Inflammatory macrophage treated with lipopolysaccharide for 4 hours (primary cell): ENCODE data around the gene CLDN6.
A peak's percentile ranks its signal among the peaks of the same experiment; 100 is the strongest.

Experiments
- DNase-seq: peaks from one replicate; pipeline ENCODE4 v3.0.0-alpha.2; 2020

Gene CLDN6

DNA sequence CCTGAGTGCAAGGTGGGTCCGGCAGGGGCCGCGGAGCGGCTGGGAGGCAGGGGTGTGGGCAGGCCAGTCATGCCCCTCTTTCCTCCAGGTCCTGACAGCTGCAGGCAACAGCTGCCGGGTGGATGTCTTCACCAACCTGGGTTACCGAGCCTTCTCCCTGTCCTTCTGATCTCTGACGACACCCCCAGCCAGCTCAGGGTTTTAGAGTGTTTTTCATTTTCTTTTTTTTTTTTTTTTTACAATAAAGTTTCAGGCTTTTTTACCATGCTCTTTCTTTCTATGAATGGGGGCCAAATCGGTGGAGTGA is 9.5 kb upstream of the CLDN6 start:
- DNase-seq: no peak

DNA sequence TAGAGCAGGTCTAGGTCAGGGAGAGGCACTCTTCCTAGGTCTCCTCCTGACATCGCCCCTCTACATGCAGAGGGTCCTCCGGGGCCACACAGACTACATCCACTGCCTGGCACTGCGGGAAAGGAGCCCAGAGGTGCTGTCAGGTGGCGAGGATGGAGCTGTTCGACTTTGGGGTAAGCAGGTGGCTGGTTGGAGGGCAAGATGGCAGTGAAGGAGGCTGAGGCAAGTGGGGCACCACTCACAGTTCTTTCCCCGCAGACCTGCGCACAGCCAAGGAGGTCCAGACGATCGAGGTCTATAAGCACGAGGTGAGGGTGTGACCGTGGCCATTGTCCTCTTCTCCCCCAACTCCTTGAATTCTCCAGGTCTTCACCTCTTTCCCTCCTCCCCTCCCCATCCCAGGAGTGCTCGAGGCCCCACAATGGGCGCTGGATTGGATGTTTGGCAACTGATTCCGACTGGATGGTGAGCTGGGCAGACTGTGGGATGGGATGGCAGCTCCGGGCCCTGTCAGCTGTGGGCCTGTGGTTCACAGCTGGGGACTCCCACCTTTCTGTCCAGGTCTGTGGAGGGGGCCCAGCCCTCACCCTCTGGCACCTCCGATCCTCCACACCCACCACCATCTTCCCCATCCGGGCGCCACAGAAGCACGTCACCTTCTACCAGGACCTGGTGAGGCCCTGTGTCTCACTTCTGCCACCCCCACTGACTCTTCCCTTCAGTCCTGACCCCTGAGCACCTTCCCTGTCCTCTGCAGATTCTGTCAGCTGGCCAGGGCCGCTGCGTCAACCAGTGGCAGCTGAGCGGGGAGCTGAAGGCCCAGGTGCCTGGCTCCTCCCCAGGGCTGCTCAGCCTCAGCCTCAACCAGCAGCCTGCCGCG is 8.9 kb upstream of the CLDN6 start:
- no peak for DNase-seq

DNA sequence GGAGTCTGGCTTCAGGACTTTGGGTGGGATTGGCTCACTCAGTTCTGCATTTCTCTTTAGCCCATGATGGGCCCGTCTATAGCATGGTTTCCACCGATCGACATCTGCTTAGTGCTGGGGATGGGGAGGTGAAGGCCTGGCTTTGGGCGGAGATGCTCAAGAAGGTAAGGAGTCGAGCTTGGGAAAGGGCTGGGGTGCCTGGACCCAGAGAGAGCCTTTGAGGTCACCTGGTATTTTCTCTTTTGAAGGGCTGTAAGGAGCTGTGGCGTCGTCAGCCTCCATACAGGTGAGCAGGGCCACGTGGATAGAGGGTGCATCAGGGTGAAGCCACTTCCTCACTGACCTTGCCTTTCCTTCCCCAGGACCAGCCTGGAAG is 8.0 kb upstream of the CLDN6 start:
- no peak for DNase-seq

DNA sequence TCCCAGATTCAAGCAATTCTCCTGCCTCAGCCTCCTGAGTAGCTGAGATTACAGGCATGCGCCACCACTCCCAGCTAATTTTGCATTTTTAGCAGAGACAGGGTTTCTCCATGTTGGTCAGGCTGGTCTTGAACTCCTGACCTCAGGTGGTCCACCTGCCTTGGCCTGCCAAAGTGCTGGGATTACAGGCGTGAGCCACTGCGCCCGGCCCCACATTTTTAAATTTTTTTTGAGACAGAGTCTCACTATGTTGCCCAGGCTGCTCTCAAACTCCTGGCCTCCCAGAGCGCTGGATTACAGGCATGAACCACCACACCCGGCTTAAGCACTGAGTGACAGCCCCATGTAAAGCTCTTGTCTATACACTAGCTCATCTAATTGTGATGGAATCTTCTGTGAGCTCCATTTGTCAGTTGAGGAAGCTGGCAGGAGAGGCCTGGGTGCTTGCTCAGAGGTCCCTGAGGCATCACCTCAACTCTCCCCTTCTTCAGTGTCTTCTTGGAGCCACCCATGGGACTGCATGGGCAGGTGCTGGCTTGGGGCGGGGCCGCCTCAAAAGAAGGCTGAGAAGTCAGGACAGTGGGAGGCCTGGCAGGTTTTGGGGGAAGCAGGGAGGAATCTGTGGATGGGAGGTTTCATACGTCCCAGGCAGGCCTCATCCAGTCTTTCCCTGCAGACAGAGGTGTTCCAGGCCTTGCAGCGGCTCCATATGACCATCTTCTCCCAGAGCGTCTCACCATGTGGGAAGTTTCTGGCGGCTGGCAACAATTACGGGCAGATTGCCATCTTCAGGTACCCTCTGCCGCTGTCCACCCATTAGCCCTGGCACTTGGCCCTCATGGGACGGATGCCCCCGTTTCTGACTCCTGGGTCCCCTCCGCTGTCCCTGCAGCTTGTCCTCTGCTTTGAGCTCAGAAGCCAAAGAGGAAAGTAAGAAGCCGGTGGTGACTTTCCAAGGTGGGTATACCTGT is 7.3 kb upstream of the CLDN6 start:
- DNase-seq: no peak

DNA sequence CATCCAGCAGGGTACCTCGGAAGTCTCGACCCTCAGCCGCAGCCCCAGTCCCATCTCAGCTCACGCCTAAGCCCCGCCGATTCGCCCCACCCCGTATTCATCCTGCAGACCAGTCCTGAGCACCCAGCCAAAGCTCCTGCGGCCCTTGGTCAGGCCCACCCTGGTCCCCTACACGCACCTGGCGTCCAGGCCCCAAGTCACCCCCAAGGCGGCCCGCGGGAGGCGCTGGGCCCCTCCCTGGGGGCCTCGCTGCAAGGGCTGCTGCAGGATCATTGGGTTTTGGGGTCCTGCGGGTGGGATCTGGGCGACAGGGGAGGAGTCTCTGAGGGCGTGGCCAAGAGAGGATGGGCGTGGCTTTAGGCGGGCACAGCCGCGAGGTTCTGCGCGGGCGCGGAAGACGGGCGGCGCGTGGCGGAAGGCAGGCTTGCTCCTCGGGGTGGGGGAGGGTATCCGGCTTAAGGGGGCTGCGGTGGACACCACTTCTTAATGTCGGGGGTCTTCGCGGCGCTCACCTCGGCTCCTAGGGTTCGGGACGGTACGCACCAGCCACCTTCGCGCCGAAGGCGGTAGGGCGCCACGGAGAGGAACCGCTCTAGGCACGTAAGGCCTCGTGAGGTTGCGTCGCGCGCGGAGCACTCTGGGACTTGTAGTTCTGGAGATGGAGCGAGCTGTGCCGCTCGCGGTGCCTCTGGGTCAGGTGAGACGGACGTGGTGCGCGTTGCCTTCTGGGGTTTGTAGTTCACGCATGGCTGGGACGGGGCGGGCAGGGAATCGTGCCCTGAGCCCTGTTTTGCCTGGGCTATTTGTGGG is 5.9 kb upstream of the CLDN6 start, which contains the start of the genes HCFC1R1 and THOC6:
HCFC1R1 (minus strand) TSS at position 274 of the 810 bp plus-strand sequence; CDS start at position 273, 1 bp downstream.
THOC6 (plus strand) TSS at position 367 of the 810 bp plus-strand sequence; CDS start at position 659, 292 bp downstream.
- DNase-seq: peak; percentile 98

DNA sequence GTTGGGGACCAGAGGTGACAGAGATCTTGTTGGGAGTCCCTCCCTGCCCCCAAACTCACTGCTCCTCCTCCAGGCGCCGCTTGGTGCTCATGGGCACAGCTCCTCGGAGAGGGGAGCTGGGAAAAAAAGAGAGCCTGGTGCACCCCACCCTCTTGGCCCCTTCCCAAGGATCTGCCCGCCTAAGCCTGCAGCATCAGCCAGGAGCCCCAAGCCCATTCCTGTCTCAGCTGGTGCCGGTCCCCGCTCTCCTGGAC is 5.4 kb upstream of the CLDN6 start:
- no peak for DNase-seq

DNA sequence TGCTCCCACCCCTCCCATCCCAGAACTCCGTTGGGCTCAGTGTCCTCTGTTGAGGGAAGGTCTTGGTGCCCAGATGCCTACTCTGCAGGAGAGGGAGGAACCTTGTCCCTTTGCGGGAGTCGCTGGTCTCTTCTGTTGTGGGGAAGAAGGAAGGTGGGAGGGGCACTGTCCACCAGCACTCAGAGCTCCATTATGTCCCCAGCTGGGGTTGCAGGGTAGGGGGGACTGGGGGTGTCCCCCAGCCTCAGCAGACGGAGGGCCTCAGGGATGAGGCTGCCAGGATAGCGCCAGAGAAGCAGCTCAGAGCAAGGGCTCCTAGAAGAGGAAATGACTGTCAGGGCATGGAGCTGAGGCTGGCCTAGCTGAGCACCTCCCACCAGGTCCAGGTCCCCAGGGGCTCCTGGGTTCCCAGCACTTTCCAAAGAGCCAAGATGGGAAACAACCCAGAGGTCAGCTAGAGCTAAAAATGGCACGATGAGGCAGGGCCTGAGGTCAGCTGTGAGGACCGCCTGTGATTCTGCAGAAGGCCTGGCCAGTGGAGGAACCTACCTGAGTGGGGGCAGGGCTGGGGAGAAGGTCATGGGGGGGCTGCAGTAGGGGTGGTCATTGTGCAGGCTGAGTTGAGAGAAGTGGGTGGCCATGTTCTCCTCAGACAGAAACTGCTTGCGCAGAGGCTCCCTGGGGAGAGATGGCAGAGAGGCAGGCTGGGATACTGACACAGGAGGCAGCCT is 4.9 kb upstream of the CLDN6 start:
- peak; percentile 32 for DNase-seq

DNA sequence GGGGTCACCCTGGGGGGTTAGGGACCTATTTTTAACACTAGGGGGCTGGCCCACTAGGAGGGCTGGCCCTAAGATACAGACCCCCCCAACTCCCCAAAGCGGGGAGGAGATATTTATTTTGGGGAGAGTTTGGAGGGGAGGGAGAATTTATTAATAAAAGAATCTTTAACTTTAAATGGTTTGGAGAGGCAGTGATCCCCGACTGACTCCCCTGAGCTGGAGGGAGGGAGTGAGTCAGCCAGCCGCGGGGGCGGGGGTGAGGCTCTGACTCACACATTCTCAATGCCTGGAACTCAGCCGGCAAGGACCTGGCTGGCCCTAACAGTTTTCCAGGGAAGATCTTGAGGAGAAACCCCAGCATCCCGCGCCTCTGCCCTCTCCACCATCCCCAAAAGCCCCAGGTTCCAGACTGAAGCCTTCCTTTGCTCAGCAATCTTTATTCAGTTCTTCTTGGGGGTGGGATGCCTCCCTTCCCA is 4.3 kb upstream of the CLDN6 start:
- peak; percentile 90 for DNase-seq

DNA sequence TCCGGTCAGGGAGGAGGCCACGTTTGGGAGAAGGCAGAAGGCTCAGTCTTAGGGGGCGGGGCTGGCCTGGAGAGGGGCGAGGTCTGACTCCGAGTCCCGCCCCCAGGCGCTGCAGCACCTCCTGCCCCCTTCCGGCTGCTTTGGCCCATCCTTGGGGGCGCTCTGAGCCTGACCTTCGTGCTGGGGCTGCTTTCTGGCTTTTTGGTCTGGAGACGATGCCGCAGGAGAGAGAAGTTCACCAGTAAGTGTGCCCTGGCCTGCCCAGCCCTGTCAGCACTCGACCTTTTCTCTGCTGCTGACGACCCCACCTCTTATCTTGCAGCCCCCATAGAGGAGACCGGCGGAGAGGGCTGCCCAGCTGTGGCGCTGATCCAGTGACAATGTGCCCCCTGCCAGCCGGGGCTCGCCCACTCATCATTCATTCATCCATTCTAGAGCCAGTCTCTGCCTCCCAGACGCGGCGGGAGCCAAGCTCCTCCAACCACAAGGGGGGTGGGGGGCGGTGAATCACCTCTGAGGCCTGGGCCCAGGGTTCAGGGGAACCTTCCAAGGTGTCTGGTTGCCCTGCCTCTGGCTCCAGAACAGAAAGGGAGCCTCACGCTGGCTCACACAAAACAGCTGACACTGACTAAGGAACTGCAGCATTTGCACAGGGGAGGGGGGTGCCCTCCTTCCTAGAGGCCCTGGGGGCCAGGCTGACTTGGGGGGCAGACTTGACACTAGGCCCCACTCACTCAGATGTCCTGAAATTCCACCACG is 3.6 kb upstream of the CLDN6 start:
- peak; percentile 77 for DNase-seq

DNA sequence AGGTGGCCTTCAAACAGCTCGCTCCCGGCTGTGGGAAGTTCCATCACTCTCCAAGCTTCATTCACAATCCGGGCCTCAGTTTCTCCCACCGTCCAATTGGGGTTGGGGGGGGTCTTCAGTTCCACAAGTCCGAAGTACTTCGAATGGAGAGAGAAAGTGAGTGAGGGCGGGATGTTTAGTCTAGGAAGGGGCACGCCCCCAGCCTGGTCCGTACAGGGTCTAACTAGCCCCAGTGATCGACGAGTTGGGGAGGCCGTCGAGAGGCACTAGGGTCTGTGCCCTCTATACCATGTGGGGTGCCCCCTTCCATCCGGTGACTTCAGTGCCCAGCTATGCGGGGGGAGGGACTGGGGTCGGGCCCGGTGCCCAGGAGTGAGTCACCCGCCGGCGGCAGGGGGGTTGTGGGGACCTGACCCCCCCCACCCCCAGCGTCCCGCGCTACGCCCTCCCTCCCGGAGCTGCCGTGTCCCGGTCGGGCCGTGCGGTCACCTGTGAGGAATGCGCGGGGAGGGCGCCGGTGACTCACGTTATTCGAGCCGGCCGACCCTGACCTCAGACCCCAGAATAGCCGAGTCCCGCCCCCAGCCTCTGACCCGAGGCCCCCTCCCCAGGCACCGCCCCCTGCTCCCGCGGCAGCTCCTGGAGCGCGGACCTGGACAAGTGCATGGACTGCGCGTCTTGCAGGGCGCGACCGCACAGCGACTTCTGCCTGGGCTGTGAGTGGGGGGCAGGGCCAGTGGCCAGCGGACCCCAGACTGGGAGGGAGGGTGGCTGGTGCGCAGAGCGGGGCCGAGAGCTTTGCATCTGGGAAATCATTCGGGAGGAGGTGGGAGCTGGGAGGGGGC is 2.8 kb upstream of the CLDN6 start:
- DNase-seq: no peak

DNA sequence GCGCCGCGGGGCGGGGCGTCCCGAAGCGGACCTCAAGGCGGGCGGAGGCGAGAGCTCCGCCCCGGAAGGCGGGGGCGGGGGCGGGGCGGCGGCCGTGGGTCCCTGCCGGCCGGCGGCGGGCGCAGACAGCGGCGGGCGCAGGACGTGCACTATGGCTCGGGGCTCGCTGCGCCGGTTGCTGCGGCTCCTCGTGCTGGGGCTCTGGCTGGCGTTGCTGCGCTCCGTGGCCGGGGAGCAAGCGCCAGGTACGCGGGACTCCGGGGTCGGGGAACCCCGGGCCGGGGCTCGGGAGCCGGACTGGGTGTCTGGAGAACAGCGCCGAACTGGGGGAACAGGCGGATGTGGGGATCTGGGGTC is 2.2 kb upstream of the CLDN6 start, which contains the start of gene TNFRSF12A:
TNFRSF12A (plus strand) TSS at position 122 of the 357 bp plus-strand sequence; CDS start at position 152, 30 bp downstream.
- DNase-seq: peak; percentile 86

DNA sequence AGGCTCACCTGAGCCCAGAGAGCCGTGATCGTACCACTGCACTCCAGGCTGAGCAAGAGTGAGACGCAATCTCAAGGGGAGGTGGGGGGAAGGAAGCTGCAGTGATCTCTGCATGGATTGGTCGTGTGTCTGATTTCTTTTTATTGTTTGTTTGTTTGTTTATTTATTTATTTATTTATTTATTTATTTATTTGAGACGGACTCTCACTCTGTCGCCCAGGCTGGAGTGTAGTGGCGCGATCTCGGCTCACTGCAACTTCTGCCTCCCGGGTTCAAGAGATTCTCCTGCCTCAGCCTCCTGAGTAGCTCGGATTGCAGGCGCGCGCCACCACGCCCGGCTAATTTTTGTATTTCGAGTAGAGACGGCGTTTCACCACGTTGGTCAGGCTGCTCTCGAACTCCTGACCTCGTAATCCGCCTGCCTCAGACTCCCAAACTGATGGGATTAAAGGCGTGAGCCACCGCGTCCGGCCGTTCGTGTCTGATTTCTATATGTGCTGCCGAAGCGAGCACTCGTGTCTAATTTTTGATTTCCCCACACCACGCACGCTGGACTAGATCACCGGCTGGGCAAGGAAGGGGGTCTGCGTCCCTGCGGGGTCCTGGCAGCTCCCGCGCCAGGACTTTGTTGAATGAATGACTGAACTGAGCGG is 1.7 kb upstream of the CLDN6 start:
- DNase-seq: no peak

DNA sequence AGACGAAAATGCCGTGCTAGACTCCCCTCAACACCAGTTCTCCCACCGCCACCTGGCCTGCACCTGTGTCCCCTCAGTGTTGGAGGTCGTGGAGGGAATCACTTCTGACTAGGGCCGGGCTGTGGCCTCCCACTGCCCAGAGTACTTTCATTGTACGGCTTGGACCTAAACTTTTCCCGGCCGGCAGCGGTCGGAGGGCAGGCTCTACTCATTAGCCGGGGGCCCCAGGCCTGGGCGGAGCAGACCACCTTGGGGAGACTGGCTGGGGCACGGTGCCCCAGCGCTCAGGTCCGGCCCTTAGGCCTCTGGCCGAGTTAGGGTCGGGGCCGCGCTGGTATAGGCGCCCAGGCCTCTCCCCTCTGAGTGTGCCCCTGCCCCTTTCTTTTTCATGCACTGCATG is 639 bp downstream of the CLDN6 start:
- no peak for DNase-seq

DNA sequence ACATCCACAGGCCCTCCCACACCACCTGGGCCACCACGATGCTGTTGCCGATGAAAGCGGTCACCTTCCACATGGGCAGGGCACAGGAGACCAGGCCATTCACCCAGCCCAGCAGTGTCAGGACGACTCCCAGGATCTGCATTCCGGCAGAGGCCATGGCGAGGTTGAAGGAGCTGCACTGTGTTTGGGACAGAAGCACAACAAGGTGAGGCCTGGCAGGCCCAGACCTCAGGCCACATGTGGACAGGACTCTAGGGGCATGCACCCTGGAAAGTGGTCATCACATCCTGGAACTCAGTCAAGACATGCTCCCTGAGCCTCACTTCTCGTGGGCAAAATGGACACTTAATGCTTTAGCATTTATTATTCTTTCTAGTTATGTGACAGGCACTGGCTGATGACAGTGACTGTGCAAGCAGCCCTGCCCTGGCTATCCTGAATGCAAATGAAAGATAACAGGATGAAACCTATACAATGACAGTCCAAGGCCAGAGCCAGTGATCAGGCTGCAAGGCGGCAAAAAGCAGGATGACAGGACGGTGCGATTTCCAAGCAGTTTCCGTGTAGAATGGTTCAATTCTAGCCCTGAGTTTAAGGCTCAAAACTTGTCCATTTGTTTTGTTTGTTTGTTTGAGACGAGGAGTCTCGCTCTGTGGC is 2.0 kb downstream of the CLDN6 start:
- no peak for DNase-seq

DNA sequence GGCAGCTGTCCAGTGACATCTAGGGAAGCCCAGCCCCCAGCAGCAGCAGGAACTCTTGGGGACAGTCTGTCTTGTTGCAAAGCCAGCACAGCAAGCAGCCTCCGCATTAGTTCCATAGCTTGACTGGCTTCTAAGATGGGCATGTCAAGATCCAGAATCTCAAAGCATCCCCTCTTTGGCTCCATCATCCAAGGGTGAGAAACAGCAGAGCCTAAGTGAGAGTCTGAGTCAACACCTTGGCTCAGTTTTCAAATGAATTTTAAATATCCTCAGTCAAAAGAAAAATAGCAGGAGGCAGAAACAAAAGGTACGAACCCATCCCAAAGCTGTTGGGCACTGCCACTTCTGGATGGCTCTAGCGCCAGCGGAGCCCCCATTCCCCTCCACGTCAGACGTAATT is 3.0 kb downstream of the CLDN6 start:
- no peak for DNase-seq

DNA sequence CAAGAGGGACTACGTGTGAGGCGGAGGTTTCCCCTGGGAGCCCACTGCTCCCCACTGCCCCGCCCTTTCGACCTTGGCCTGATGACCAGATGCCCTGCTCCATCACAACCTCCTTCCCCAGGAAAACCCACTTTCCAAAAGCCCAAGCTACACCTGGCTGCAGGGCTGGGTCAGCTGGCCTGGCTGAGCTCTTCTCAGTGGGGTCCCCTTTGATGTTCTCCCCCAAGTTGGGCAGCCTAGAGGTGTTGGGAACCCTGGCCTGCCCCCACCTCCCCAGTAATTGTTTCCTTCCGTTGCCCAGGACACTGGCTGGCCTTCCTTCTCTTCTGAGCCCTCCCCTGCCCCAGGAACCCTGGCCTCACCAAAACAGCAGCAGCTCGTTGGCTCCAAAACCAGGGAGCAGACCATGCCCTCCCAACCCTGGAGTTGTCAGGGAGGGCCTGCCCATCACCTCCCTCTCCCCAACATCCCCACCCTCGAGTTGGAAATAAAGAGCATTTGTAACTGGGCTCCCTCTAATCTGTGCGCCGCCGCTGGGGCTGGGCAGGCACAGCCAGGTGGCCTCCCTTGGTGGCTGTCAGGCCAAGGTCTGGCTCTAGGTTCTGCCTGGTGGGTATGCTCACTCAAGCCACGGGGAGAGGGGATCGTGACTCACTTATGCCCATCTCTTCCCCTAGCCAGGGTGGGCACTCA is 3.8 kb downstream of the CLDN6 start:
- no peak for DNase-seq

DNA sequence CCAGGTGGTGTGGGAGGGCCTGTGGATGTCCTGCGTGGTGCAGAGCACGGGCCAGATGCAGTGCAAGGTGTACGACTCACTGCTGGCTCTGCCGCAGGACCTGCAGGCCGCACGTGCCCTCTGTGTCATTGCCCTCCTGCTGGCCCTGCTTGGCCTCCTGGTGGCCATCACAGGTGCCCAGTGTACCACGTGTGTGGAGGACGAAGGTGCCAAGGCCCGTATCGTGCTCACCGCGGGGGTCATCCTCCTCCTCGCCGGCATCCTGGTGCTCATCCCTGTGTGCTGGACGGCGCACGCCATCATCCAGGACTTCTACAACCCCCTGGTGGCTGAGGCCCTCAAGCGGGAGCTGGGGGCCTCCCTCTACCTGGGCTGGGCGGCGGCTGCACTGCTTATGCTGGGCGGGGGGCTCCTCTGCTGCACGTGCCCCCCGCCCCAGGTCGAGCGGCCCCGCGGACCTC is 4.5 kb downstream of the CLDN6 start:
- no peak for DNase-seq

DNA sequence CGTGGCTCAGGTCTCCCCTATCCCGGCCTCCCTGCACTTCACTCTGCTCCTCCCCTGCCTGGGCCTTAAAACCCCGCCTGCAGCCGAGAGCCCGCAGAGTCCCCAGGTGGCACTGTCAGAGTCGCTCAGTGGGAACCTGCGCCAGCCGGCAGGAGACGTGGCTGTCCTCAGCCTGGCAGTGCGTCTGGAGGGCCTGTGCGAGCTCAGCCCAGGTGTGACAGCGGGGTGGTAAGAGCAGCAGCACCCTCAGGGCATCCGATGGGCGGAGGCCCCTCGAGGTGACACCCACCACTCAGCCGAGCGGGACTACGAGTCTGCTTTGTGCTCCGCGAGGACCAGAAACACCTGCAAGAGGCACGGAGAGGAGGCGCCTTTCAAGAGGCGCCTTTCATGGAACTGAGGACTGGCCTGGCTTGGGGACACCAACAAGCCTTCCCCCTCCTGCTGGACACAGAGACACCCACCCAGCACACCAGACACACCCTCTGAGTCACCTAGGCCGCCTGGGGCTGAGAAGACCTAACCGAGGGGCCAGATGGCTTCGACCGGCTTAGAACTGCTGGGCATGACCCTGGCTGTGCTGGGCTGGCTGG is 5.1 kb downstream of the CLDN6 start, which contains the start of gene CLDN9:
CLDN9 (plus strand) TSS at position 96 of the 593 bp plus-strand sequence; CDS start at position 536, 440 bp downstream.
- no peak for DNase-seq
